Inflammatory macrophage treated with lipopolysaccharide for 4 hours (primary cell): ENCODE data around the gene SLC1A2.

ENCODE experiments used
- DNase-seq: peaks from one replicate; pipeline ENCODE4 v3.0.0-alpha.2; 2020

SLC1A2 gene

DNA sequence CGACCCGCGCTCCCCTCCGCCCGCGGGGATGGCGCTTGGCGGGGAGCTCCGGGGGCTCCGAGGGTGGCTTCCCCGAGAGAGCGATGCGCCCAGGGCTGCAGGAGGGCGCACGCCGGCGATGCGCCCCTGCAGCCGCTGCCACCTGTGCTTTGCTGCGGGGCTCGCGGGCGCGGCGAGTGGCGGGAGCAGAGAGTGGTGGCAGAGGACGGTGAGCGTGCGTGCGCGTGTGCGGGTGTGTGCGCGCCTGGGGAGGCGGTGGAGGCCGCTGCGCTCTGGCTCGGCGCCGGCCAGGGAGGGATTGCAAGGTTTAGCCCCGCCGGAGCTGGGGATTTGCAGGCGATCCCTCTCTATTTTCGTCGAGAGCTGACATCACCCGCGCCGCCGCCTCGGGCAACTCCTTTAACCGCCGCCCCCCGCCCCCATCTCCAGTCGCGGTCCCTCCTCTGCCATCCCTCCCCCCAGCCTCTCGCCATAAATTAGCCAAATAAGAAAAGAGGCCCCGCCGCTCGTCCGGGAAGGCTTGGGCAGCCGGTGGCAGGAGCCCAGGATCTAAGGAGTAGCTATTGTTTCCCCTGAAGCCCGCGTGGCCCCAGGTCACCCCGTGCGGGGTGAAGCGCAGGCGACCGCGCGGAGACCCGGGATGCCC is at the start of gene SLC1A2:
SLC1A2 (minus strand) TSS at position 375 of the 646 bp plus-strand sequence. CDS start 592 bp downstream, outside the sequence.
- DNase-seq, result no peak

- DNase-seq, result no peak
Measured at GRCh38 chr11:35466058-35466457, 46.7 kb upstream of the SLC1A2 start.

DNA sequence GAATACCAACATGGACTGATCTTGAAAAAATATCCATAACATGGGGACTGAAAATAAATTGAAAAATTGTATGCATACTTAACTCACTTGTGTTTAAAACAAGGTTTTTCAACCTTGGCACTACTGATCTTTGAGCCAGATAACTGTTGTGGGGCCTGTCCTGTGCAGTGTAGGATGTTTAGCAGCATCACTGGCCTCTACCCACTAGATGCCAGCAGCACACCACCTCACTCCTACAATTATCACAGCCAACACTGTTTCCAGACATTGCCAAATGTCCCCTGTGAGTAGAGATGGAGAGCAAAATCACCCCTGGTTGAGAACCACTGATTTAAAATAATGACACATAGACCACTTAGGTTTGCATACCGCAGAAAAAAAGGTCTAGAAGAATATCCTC is 45.0 kb upstream of the SLC1A2 start:
- DNase-seq, result no peak

DNA sequence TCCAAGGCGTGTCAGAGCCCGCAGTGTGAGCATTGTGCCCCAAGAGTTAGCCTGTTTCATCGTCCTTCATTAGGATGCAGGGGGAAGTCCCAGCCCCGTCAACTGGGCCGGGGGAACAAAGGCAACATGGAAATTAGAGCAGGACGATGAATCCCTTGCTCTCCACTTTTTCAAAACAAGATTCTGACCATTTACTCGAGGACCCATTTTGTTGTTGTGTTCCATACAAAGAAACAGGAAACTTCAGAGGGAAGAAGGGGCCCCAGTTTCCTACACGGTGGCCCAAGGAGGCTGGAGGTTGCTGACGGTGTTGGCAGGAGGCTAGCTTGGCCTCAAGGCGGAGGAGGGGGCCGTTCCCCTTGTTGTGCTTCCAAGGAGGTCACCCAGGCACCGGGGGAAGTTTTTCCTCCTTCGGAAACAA is 44.0 kb upstream of the SLC1A2 start:
- no peak for DNase-seq

- no peak for DNase-seq
Measured at GRCh38 chr11:35461917-35462538, 42.7 kb upstream of the SLC1A2 start.

- DNase-seq, result no peak
Measured at GRCh38 chr11:35459489-35459888, 40.1 kb upstream of the SLC1A2 start.

- DNase-seq, result no peak
Measured at GRCh38 chr11:35458846-35459245, 39.5 kb upstream of the SLC1A2 start.

- DNase-seq, result no peak
Measured at GRCh38 chr11:35454362-35454761, 35.0 kb upstream of the SLC1A2 start.

GRCh38 chr11:35436581-35437250 is 17.4 kb upstream of the SLC1A2 start:
- DNase-seq, result no peak

DNA sequence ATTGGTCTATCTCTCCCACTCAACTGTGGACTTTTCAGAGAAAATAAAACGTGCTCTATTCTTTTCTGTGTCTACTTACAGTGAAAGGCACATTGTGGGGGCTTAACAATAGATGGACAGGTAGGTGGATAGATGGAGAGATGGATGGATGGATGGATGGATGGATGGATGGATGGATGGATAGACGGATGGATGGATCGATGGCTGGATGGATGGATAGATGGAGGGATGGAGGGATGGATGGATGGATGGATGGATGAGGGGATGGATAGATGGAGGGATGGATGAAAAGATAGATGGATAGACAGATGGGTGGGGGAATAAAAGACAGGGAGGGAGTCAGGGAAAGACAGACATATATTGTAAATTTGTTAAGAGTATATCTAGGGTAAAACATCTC is 14.2 kb upstream of the SLC1A2 start:
- DNase-seq, result no peak

DNA sequence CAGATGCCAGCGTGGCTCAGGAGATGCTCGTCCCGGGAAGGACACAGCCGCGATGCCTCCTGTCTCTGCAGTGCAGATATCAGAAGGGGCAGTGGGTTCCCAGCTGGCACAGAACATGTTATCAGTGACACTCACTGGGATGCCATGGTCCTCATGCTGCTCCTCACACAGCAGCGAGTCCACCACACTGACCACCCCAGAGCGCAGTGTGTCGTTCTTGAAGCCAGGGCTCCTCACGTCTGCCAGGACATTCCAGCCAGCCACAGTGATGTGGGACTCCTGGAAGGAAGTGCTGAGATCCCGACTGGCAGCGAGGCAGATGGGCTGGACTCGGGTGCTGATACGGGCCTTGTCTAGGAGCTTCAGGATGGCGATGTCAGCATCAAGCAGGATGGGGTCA is 13.1 kb upstream of the SLC1A2 start:
- no peak for DNase-seq

- DNase-seq, result no peak
Measured at GRCh38 chr11:35427071-35427470, 7.7 kb upstream of the SLC1A2 start.

GRCh38 chr11:35426351-35426750 is 7.0 kb upstream of the SLC1A2 start:
- DNase-seq, result no peak

GRCh38 chr11:35425603-35426212 is 6.3 kb upstream of the SLC1A2 start:
- DNase-seq, result no peak

DNA sequence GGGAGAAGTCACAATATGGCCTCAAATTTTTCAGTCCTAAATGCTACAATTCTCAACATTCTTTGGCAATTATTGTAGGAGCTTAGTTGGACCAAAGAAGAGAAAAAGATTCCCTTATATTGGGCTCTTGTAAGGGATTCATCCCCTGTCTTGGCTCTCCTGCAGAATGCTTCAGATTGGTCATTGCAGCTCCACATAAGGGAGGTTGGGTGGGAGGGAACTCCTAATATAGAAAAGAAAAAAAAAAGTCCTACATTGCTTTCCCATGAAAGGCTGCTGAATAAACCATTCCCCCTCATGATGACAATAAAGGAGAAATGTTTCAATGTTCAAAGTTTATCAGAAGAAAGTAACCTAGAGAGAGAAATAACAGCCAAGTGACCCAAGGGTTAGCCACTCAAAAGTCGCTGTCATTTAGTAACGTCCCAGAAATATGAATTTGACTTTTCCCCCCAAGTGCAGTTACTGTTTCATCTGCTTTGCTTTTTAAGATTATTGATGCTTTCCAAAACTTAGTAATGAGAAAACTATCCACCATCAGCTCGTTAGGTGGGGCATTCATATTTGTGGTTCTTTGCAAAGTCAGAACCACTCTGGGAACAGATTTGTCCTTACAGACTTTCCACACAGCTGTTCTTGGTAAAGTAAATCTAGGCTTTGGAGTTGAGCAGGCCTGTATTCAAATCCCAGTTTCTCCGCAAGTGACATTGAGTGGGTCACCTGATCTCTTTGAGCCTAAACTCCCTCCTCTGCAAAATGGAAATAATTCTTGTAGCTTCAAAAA is 5.0 kb upstream of the SLC1A2 start:
- DNase-seq, result no peak

DNA sequence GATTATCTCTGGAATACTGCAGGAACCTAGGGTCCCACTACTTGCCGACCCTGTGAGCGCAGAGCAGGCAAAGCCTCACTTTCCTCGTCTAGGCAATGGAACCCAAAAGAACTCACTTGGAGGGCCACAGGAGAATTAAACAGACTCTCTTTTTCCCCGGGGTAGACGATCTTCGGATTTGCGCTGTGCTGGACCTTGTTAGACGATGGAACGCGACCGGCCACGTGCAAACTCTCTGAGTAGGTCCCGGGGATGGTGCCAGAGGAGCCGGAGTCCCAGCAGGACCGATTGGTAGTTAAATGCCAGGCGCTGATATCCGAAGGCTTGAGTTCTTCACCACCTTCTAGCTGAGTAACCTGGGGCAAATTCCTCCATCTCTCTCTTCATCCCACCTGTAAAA is 1.0 kb upstream of the SLC1A2 start:
- no peak for DNase-seq

GRCh38 chr11:35419830-35420333 is 524 bp upstream of the SLC1A2 start:
- DNase-seq, result peak; percentile 2

- peak; percentile 4 for DNase-seq
Measured at GRCh38 chr11:35418282-35419183, 825 bp downstream of the SLC1A2 start.

DNA sequence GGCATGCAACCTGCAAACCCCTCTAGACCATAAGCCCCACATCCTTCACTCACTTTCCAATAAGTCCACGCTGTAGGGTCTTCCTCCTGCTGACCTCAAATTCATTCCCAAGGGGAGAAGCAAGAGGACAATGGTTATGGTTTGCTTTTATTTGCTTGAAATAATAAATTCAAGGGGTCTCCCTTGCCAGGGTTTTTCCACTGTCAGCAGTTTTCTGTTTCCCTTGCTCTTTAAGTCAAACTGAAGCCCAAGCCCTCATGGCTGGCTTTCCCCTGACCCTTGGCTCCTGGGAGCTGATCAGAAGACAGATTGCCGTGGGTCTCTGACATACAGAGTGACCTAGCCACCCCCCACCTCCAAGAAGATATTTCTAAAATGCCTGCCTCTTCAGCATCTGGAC is 3.9 kb downstream of the SLC1A2 start:
- DNase-seq, result no peak

- no peak for DNase-seq
Measured at GRCh38 chr11:35414776-35415175, 4.6 kb downstream of the SLC1A2 start.

DNA sequence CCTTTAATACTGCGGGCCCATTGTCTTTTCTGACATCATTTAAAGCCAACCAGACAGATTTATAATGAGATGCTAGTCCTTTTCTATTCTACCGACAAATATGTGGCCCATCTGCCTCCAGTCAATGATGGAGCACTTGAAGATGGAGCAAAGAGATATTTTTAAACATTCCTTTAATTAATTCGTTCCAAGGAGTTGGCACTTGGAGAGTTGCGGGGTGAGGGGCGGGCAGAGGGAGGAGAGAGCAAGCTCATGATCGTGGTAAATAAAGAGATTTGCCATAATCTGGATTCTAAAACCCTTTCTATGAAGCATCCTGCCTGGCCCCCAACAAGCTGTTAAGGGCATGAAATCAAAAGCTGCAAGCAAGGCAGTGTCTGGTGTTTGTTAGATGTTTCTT is 5.0 kb downstream of the SLC1A2 start:
- DNase-seq, result no peak

- no peak for DNase-seq
Measured at GRCh38 chr11:35413598-35413997, 5.8 kb downstream of the SLC1A2 start.
